ENCODE data around the gene NTNG1.

Gene NTNG1

DNA sequence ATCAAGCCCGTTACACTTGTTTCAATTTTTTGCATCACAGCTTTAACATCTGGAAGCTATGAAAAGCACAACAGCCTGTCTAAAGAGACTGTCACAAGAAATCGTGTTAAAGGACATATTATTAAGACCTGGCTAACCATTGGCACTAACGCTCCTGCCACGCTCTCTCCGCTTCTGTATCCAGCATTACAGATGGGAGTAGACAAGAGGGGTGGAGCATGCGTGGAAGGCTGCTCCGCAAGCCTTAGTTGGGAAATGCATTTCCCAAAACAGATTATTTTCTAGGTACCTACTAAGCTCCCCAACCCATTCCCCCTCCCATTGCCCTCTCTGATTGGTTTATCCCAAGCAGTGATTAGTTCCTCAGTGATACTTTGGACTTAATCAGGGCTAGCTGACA, 72.4 kb downstream of the NTNG1 start:
- H3K4me3 ChIP-seq (replicated peaks; ENCODE audit: low read depth, low read length), result no peak overlapping the region
- no peak for DNase-seq (ENCODE audit: extremely low read depth, low read depth)
- TF ChIP-seq, protein P1, sequence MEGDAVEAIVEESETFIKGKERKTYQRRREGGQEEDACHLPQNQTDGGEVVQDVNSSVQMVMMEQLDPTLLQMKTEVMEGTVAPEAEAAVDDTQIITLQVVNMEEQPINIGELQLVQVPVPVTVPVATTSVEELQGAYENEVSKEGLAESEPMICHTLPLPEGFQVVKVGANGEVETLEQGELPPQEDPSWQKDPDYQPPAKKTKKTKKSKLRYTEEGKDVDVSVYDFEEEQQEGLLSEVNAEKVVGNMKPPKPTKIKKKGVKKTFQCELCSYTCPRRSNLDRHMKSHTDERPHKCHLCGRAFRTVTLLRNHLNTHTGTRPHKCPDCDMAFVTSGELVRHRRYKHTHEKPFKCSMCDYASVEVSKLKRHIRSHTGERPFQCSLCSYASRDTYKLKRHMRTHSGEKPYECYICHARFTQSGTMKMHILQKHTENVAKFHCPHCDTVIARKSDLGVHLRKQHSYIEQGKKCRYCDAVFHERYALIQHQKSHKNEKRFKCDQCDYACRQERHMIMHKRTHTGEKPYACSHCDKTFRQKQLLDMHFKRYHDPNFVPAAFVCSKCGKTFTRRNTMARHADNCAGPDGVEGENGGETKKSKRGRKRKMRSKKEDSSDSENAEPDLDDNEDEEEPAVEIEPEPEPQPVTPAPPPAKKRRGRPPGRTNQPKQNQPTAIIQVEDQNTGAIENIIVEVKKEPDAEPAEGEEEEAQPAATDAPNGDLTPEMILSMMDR (IDR thresholded peaks at IDR 0.05; ENCODE audit: low read depth, low read length, missing control alignments), result no peak

DNA sequence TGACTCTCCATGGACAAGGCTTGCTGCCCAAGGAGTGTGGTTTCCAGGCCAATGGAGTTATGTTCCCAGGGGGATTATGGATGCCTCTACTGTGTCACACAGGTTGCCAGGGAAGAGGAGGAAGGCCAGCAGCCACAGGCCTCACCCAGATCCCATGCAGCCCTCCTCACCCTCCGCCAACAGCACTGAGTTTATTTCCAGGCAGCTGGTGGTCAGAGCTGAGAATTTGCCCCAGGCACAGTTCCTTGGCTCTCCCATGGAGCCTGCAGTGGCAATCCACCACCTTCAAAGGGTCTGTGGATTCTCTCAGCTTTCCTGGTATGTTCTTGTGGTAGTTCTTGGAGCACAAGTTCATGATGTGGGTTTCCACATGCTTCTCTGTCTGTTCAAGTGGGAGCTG, 79.2 kb downstream of the NTNG1 start:
- no peak for DNase-seq (ENCODE audit: extremely low read depth, low read depth)
- H3K4me3 ChIP-seq (replicated peaks; ENCODE audit: low read depth, low read length), result no peak overlapping the region
- TF ChIP-seq, protein P1 (IDR thresholded peaks at IDR 0.05; ENCODE audit: low read depth, low read length, missing control alignments), result no peak

DNA sequence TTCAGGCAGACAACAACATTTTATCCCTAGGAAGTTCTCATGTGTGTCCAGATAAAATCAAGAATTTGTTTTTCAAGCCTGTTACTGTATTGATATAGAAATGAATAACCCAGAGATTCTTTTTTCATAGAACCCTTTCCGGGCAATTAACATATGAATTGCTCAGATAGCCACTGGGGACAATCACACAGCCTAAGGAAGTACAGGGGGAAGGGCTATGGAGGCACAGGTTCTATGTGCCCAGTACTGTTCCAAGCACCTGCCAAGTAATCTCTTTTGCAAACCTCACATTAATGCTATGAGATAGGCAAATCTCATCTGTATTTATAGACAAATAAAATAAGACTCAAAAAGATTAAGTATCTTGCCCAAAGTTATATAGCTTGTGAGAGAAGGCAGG, 84.9 kb downstream of the NTNG1 start:
- TF ChIP-seq, protein P1 (IDR thresholded peaks at IDR 0.05; ENCODE audit: low read depth, low read length, missing control alignments), result no peak
- no peak for DNase-seq (ENCODE audit: extremely low read depth, low read depth)
- H3K4me3 ChIP-seq (replicated peaks; ENCODE audit: low read depth, low read length), result no peak overlapping the region

DNA sequence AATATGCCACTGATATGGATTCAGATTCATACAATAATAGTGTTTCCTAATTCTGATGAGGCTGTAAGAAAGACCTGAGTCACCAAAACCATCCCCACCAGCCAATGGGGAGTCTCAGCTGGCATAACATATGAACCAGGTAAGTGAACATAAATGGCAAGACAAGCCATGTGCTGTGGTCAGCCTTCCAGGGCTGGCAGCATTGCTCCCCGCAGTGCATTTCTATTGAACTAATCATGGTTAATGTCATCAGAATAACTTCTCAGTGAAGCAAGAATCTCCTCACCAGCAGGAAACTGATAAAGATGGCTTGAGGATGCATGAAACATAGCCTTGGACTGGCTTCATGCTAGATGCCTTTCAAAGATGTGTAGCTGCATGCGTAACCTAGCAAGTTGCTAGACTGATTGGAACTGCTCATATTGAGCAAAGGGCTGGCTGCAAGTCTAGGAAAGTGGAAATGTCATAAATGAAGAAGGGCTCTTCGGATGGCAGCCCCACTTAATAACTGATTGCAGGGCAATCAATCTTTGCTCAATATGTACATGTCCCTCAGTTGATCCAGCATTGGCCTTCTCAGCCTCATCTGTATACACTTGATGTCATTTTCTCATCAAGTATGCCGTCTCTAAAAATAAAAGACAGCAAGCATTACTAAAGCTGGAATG, 88.0 kb downstream of the NTNG1 start:
- no peak for DNase-seq (ENCODE audit: extremely low read depth, low read depth)
- TF ChIP-seq, protein P1 (IDR thresholded peaks at IDR 0.05; ENCODE audit: low read depth, low read length, missing control alignments), result no peak

DNA sequence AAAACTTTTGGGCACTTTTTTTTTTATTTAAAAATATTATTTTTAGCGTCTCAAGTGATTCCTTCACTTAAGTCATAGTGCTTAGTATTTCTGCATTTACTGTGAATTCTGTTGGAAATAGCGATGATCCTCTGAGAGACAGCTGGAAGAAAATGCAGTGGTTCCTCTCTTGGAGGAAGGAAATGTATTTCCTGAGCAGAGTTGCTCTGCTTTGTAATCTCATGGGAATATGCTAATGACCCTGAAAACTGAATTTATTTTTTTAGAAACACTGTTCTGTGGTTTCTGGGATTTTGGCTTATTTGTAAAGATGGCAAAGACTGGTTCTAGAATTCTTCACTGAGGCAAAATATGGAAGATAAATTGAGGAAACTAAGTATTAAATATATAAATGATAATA, 88.9 kb downstream of the NTNG1 start:
- no peak for DNase-seq (ENCODE audit: extremely low read depth, low read depth)
- TF ChIP-seq, protein P1 (IDR thresholded peaks at IDR 0.05; ENCODE audit: low read depth, low read length, missing control alignments), result no peak
- H3K4me3 ChIP-seq (replicated peaks; ENCODE audit: low read depth, low read length), result no peak overlapping the region

More for the DNA sequence above, 88.0 kb downstream of the NTNG1 start:
- no peak overlapping the region for H3K4me3 ChIP-seq (replicated peaks; ENCODE audit: low read depth, low read length)

DNA sequence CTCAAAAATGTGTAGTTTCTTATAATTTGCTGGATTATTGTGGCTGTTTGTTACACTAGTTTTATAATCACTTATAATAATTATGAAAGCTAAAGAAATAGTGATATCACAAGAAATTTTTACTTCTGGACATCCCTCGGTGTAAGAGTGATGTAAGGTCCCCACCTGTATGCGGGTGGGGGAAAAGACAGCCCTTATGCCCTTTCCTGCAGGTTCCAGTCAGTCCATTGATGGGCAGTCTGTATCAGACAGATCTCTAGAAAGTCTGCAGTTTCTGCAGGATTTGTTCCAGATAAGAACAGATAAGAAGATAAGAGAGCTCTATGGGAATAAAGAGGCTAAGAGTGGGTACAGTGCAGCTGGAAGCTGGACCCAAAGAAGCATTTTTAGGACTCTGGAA, 89.3 kb downstream of the NTNG1 start:
- no peak for DNase-seq (ENCODE audit: extremely low read depth, low read depth)
- H3K4me3 ChIP-seq (replicated peaks; ENCODE audit: low read depth, low read length), result no peak overlapping the region
- TF ChIP-seq, protein P1 (IDR thresholded peaks at IDR 0.05; ENCODE audit: low read depth, low read length, missing control alignments), result no peak

DNA sequence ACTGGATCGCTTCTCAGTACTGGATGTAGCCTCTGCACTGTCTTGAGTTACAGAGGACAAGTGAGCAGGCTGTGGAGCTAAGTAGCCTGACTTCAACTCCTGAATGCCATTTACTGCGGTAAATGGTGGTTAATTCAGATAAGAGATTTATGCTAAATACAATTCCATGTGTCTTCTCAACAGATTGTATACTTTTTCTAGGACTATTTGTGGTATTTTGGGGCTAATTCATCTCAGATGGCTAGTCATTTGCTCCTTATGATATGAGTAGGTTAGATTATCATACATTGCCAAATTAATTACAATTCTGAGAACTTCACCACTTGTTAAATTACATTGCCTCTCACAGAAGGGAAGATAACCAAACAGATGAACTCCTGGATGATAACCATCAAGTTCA, 90.5 kb downstream of the NTNG1 start:
- TF ChIP-seq, protein P1 (IDR thresholded peaks at IDR 0.05; ENCODE audit: low read depth, low read length, missing control alignments), result no peak
- DNase-seq (ENCODE audit: extremely low read depth, low read depth), result no peak
- H3K4me3 ChIP-seq (replicated peaks; ENCODE audit: low read depth, low read length), result no peak overlapping the region
